ENCODE measurements around the gene TSPAN11.

- TF ChIP-seq CTCF (IDR thresholded peaks at IDR 0.05; ENCODE audit: insufficient read depth, low read depth, low read length): no peak
- no peak for TF ChIP-seq EZH2 (IDR thresholded peaks at IDR 0.05; ENCODE audit: insufficient read depth, low read length)
Observed at GRCh38 chr12:31035226-31035625, 108.7 kb downstream of the TSPAN11 start.

All from astrocyte (in vitro differentiated cells and primary cell).